ENCODE measurements around the gene MICAL3.

The MICAL3 gene

DNA sequence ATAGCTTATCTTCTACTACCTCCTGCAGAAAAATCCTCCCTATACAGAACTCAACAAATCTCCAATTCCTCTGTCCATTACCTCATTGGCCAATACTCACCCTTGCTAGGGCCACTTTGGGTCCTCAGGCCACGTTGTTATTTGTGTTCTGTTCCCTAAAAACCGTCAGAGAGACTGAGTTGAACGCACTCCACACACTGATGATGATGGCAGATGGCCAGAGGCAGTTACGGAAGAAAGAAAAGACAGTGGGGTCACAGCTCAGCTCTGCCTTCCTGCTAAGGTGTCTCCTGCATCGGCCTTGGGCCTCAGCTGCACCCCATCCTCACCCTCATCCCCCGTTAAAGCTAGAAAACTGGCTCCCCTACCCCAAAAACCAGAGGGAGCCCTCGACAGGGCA, 66.2 kb downstream of the MICAL3 start:
- H3K36me3 ChIP-seq (ENCODE audit: insufficient read depth, low read length): peaks cover 1% of the 10 kb centered on the region; the same call in 1 of the 2 replicates
- H3K27me3 ChIP-seq (ENCODE audit: insufficient read depth, low read length): no peaks in the 10 kb centered on the region; the same call in 1 of the 2 replicates
- no peaks in the 10 kb centered on the region; the same call in 1 of the 2 replicates for H3K79me2 ChIP-seq (ENCODE audit: insufficient read depth, low read length)
- H3K4me1 ChIP-seq (ENCODE audit: insufficient read depth, low read length, severe bottlenecking): no peaks in the 10 kb centered on the region
- H2AFZ ChIP-seq (ENCODE audit: low read length): no peak overlapping the region
- no peak overlapping the region for H3K4me3 ChIP-seq (ENCODE audit: low read depth, low read length, poor library complexity, severe bottlenecking)
- no peaks in the 10 kb centered on the region for H3F3A ChIP-seq (ENCODE audit: insufficient read depth, low read length)
- H3K9ac ChIP-seq (ENCODE audit: low read length): no peak overlapping the region
- no peak overlapping the region for H3K27ac ChIP-seq (ENCODE audit: low read depth, low read length, poor library complexity, severe bottlenecking)
- no peaks in the 10 kb centered on the region for H3K9me2 ChIP-seq (ENCODE audit: low read depth, low read length)
- no peaks in the 10 kb centered on the region for H4K20me1 ChIP-seq (ENCODE audit: insufficient read depth, low read length)
- H3K4me2 ChIP-seq (ENCODE audit: low read length): no peak overlapping the region
- no peaks in the 10 kb centered on the region for H3K9me3 ChIP-seq (ENCODE audit: low read length)
- TF ChIP-seq EZH2 (IDR thresholded peaks at IDR 0.05; ENCODE audit: borderline replicate concordance, low read length): no peak
- TF ChIP-seq, protein P1, sequence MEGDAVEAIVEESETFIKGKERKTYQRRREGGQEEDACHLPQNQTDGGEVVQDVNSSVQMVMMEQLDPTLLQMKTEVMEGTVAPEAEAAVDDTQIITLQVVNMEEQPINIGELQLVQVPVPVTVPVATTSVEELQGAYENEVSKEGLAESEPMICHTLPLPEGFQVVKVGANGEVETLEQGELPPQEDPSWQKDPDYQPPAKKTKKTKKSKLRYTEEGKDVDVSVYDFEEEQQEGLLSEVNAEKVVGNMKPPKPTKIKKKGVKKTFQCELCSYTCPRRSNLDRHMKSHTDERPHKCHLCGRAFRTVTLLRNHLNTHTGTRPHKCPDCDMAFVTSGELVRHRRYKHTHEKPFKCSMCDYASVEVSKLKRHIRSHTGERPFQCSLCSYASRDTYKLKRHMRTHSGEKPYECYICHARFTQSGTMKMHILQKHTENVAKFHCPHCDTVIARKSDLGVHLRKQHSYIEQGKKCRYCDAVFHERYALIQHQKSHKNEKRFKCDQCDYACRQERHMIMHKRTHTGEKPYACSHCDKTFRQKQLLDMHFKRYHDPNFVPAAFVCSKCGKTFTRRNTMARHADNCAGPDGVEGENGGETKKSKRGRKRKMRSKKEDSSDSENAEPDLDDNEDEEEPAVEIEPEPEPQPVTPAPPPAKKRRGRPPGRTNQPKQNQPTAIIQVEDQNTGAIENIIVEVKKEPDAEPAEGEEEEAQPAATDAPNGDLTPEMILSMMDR (IDR thresholded peaks at IDR 0.05; ENCODE audit: low read length): no peak

DNA sequence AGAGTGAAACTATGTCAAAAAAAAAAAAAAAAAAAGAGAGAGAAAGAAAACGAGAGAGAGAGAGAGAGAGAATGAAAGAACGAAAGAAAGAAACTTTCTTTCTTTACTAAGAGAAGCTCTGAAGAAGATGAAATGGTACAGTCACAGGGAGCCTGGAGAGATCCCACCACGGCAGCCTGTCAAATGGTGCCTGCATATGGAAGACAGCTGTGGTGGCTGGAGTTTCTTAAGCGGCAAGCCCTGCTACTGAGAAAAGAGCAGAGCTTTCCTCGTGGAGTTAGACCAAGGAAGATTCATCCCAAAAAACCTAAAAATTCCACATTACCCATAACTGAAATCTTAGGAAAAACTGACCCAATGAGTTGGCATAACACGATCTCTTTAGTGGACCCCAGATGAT, 66.7 kb downstream of the MICAL3 start:
- Histone ChIP-seq H3K36me3 (ENCODE audit: insufficient read depth, low read length) (no peaks in the 10 kb centered on the region; the same call in 1 of the 2 replicates), H3K4me2 (ENCODE audit: low read length) (no peak overlapping the region), H3K27ac (ENCODE audit: low read depth, low read length, poor library complexity, severe bottlenecking) (no peak overlapping the region), H3K9ac (ENCODE audit: low read length) (no peak overlapping the region), H3K79me2 (ENCODE audit: insufficient read depth, low read length) (no peaks in the 10 kb centered on the region; the same call in 1 of the 2 replicates), H3F3A (ENCODE audit: insufficient read depth, low read length) (no peaks in the 10 kb centered on the region), H2AFZ (ENCODE audit: low read length) (no peak overlapping the region), H3K4me1 (ENCODE audit: insufficient read depth, low read length, severe bottlenecking) (no peaks in the 10 kb centered on the region), H4K20me1 (ENCODE audit: insufficient read depth, low read length) (no peaks in the 10 kb centered on the region), H3K9me3 (ENCODE audit: low read length) (no peaks in the 10 kb centered on the region), H3K27me3 (ENCODE audit: insufficient read depth, low read length) (no peaks in the 10 kb centered on the region; the same call in 1 of the 2 replicates), H3K4me3 (ENCODE audit: low read depth, low read length, poor library complexity, severe bottlenecking) (no peak overlapping the region), H3K9me2 (ENCODE audit: low read depth, low read length) (no peaks in the 10 kb centered on the region)
- no peak for TF ChIP-seq EZH2 (IDR thresholded peaks at IDR 0.05; ENCODE audit: borderline replicate concordance, low read length)
- TF ChIP-seq, protein P1 (IDR thresholded peaks at IDR 0.05; ENCODE audit: low read length): no peak

DNA sequence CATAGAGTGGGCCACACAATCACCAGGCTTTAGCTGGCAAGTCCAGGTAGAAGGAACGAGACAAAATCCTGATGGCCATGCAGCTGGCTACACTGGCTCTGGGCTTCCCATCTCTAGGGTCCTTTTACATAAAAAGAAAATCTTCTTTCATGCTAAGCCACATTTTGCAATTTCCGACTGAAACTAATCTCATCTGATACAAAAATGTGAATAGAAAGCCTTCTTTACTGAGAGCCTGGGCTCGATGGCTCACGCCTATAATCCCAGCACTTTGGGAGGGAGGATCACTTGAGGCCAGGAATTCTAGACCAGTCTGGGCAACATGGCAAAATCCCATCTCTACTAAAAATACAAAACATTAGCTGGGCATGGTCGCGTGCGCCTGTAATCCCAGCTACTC, 67.2 kb downstream of the MICAL3 start:
- Histone ChIP-seq H3F3A (ENCODE audit: insufficient read depth, low read length) (no peaks in the 10 kb centered on the region), H3K27me3 (ENCODE audit: insufficient read depth, low read length) (no peaks in the 10 kb centered on the region; the same call in 1 of the 2 replicates), H3K79me2 (ENCODE audit: insufficient read depth, low read length) (no peaks in the 10 kb centered on the region; the same call in 1 of the 2 replicates), H3K9me2 (ENCODE audit: low read depth, low read length) (no peaks in the 10 kb centered on the region), H4K20me1 (ENCODE audit: insufficient read depth, low read length) (no peaks in the 10 kb centered on the region), H3K36me3 (ENCODE audit: insufficient read depth, low read length) (no peaks in the 10 kb centered on the region; the same call in 1 of the 2 replicates), H2AFZ (ENCODE audit: low read length) (no peak overlapping the region), H3K27ac (ENCODE audit: low read depth, low read length, poor library complexity, severe bottlenecking) (no peak overlapping the region), H3K9ac (ENCODE audit: low read length) (no peak overlapping the region), H3K9me3 (ENCODE audit: low read length) (no peaks in the 10 kb centered on the region), H3K4me3 (ENCODE audit: low read depth, low read length, poor library complexity, severe bottlenecking) (no peak overlapping the region), H3K4me2 (ENCODE audit: low read length) (no peak overlapping the region), H3K4me1 (ENCODE audit: insufficient read depth, low read length, severe bottlenecking) (no peaks in the 10 kb centered on the region)
- TF ChIP-seq EZH2 (IDR thresholded peaks at IDR 0.05; ENCODE audit: borderline replicate concordance, low read length): no peak
- TF ChIP-seq, protein P1 (IDR thresholded peaks at IDR 0.05; ENCODE audit: low read length): no peak
